ENCODE results near the gene GALNS.
"Not testable (repeated sequence)": the region's sequence is repeated elsewhere in the genome, so short reads cannot be mapped to it uniquely, and the experiment has no call there.

GALNS gene, protein sequence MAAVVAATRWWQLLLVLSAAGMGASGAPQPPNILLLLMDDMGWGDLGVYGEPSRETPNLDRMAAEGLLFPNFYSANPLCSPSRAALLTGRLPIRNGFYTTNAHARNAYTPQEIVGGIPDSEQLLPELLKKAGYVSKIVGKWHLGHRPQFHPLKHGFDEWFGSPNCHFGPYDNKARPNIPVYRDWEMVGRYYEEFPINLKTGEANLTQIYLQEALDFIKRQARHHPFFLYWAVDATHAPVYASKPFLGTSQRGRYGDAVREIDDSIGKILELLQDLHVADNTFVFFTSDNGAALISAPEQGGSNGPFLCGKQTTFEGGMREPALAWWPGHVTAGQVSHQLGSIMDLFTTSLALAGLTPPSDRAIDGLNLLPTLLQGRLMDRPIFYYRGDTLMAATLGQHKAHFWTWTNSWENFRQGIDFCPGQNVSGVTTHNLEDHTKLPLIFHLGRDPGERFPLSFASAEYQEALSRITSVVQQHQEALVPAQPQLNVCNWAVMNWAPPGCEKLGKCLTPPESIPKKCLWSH

DNA sequence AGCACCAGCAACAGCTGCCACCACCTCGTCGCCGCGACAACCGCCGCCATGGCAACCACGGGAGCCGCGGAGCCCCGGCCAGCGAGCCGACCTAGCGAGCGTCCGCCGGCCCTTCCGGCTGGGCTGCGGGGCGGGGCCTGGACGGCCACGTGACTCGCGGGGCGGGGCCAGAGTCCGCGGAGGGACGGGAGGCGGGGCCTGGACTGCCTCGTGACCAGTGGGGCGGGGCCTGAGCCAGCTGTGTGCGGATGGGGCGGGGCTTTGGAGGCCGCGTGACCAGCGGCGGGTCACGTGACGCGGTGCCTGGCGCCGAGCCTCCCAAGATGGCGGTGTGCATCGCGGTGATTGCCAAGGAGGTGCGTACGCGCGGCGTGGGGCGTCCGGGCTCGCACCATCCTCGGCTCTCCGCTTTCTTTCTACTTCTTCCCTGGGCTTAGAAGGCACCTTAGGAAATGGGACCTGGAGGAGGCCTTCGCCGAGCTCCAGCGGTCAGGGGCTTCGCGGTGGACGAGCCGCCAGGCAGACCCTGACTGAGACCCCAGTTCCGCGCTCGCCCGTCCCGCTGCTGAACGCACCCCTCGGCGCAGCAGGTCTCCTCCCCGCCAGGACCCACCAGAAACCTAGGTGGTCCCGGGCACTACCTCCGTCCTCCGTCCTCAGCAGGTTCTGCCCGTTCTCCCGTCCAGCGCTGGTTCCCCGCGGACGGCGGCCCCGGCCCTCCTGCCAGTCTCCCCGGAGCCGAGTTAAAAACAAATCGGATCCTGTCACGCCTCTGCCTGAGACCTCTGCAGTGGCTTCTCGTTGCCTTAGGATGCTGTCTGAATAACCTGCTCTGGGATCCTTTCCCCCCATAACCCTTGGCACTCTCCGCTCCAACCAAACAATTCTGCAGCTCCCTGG is at the start of gene GALNS, which contains the start of gene TRAPPC2L:
Gene GALNS (minus strand): TSS at position 120 of the 900 bp plus-strand sequence. CDS start 70 bp downstream, at position 50.
Gene TRAPPC2L (plus strand): TSS at position 300 of the 900 bp plus-strand sequence. CDS start 24 bp downstream, at position 324.
- DNase-seq (ENCODE audit: low read depth in 4 of 4, low spot score in 1 of 4), result peak; percentile 99 to 100 (median 99)

DNA sequence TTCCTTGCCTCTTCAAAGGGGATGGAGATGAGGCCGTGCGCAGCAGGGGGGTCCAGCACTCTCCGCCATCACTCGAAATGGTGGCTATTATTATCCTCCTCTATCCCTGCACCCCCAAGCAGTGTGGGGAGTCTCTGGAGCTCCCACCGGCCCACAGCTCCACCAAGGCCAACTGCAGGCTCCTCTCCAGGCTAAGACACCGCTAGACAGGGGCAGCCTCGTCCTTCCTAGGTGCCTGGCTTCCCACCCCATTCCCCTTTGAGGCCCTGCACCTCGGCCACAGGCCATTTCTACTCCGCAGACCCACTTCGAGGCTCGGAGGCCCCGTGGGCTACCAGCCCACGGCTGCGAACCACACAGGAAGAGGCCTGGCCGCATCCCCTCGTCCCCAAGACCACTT is 49.3 kb upstream of the GALNS start:
- DNase-seq (ENCODE audit: low read depth in 4 of 4, low spot score in 1 of 4), result no peak

DNA sequence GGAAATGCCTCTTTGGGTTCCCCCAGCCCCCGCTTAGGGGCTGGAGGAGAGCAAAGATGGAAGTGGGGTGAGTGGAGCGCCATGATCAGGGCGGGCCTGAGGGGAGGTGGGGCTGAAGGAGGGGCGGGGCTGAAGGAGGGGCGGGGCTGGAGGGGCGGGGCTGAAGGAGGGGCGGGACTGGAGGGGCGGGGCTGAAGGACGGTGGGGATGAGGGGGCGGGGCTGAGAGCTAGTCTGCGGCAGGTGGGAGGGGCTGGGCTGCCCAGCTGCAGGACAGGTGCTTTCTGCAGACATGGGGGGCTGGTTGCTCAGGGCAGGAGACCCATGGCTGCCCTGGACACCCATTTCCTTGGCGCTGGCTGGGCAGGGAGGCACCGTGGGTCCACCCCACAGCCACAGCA is 48.8 kb upstream of the GALNS start:
- DNase-seq (ENCODE audit: low read depth in 4 of 4, low spot score in 1 of 4), result peak in 1 of 4 experiments; percentile 11

DNA sequence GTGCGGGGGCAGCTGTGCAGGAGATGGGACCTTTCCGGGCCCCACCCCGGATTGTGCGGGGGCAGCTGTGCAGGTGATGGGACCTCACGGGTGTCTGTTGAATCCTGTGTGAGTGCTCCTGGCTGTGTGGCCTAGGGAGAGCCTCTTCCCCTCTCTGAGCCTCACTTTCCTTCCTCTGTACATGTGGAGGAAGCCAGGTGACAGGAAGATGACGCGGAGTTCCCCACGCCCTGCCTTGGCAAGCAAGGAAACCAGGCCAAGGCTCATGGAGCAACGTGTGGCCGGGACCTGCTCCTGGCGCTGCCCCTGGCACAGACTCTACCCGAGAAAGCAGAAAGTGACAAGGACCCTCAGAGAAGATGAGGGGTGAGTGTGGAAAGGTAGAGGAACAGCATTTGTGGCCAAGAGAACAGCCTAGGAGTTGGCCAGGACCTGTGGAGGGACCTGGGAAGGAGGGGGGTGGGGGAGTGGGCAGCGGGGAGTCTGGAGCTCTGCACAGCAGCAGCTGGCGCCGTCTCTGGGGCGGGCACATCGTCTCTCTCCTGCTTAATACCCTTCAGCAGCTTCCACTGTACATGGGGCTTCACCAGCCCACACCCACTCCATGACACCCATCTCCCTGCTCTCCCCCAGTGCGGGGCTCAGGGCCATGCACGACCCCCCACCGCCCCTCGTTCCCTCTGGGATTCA is 48.1 kb upstream of the GALNS start:
- no peak for DNase-seq (ENCODE audit: low read depth in 4 of 4, low spot score in 1 of 4)

DNA sequence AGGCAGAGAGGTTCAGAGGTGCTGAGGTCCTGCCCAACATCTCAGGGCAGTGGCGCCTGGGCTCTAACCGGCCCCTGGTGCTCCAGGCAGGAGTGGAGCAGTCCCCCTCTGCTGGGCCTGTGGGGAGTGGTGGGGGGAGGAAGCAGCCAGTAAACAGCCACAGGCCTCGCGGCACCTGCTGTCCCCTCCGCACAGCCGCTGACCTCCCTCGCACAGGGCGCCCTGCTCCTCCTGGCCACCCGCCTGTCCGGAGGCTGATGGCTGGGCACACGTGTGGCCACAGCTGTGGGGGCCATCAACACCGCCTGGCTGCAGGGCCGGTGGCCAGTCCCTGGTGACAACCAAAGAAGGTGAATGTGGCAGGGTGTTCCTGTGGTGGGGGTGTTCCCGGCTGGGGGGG is 46.5 kb upstream of the GALNS start:
- DNase-seq (ENCODE audit: low read depth in 4 of 4, low spot score in 1 of 4), result no peak

DNA sequence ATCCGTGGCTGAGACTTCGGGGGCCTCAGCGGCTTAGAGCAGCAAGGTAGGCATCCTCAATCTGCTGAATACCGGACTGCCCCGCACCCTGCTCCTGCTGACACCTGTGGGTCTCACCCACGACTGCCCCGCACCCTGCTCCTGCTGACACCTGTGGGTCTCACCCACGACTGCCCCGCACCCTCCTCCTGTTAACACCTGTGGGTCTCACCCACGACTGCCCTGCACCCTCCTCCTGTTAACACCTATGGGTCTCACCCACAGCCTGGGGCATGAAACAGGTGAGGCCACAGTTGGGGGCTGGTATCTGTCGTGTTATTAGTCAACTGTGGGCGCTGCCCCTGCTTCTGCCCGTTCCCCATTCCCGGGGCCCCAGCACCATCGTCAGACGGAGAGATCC is 46.0 kb upstream of the GALNS start:
- no peak for DNase-seq (ENCODE audit: low read depth in 4 of 4, low spot score in 1 of 4)

DNA sequence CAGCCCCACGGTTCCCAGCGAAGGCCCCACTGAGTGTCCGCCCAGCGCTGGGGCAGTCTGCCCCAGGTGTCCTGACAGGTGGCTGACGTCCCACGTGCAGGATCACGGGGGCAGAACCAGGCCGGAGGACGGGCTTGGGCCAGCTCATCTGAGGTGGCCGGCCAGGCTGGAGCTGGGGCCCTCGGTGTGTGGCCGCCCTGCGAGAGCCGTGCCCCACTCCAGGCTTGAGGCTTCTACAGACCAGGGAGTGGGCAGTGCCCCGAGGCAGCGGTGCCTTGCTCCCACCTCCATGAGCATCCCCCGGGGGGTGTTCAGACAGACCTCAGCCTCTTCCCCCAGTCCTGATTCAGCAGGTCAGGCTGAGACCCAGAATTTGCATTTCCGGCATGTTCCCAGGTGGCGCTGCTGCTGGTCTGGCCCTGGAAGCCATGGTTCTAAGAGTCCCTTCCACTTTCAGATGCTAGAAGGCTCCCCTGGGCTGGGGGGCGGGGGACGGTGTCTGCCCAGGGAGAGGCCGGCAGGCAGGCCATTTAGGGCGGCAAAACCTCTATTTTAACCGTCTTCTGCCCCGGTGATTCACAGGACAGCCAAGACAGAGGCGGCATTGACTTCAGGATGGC is 45.1 kb upstream of the GALNS start:
- DNase-seq (ENCODE audit: low read depth in 4 of 4, low spot score in 1 of 4), result no peak

DNA sequence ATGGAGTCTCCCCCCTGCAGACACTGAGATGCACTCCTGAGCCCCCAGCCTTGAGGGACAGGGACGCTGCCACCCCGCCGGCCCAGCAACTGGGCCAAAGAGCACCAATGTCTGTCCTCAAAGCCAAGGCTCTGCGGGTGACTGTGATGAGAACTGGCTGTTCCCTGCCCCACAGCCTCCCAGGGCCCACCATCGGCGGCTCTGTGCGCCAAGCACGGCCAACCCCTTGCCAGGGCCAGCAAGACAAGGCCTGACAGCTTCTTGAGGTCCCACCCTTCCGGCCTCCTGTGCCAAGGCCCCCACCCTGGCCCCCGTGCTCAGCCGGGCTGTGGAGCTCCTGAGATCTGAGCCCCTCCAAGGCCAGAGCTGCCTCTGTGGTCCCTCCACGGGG is 43.9 kb upstream of the GALNS start:
- DNase-seq (ENCODE audit: low read depth in 4 of 4, low spot score in 1 of 4), result no peak

DNA sequence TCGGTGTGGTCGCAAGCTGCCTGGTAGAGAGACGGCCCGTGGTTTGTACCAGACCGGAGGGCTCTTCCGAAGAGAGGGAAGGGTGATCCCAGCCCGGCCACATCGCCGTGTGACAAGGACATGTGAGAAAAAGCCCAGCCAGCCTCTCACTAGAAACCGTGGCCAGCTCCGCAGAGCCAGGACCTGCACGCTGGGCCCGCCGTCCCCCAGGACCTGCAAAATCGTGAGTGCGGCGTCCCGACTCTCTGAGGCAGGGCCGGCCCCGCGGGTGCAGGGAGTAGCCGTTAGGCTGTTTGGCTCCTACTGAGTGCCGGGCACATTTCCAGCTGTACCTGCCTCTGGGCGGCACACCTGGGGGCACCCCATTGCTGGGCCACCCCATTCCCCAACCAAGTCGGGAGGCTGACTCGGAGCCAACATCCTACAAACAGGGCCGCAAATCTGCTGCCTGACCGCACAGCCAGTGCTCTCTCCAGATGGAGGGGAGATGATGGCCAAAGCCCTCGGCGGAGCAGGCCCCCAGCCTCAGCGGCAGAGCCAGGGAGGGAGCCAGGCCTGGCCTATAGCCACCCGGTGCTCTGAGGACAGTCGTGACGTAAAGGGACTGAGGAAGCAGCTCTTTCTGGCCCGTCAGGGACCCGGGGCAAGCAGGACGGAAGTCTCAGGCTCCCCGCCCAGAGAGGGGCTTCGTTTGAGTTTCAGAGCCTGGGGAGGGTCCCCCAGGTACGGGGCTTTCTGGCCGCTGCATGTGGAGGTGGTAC is 43.3 kb upstream of the GALNS start:
- DNase-seq (ENCODE audit: low read depth in 4 of 4, low spot score in 1 of 4), result no peak

DNA sequence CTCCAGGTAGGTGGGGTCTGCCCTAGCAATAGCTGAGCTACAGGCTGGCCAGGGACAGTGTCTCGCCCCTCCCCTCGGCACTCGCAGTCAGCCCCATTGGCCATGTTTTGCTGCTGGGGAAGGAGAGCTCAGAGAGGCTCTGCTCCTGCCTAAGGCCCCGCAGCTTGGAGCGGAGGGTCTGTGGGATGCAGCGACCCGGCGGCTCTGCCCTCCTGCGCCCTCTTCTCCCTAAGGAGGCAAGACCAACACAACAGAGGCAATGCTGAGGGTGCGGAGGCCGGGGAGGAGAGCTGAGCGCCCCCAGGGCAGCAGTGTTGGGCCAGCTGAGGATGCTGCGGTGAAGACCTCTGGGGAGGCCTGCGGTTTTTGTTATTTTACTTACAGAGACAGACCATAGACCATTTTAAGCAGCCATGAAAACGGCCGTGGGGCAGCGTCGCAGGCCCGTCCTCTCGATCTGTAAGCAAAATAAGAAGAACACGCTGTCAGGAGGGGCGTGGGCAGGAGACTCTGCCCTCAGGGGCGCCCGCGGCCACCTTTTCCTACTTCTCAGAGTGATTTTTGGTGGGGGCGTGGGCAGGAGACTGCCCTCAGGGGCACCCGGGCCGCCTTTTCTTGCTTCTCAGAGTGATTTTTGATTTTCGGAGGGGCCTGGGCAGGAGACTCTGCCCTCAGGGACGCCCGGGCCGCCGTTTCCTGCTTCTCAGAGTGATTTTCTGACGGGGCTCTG is 41.1 kb upstream of the GALNS start:
- DNase-seq (ENCODE audit: low read depth in 4 of 4, low spot score in 1 of 4), result no peak

DNA sequence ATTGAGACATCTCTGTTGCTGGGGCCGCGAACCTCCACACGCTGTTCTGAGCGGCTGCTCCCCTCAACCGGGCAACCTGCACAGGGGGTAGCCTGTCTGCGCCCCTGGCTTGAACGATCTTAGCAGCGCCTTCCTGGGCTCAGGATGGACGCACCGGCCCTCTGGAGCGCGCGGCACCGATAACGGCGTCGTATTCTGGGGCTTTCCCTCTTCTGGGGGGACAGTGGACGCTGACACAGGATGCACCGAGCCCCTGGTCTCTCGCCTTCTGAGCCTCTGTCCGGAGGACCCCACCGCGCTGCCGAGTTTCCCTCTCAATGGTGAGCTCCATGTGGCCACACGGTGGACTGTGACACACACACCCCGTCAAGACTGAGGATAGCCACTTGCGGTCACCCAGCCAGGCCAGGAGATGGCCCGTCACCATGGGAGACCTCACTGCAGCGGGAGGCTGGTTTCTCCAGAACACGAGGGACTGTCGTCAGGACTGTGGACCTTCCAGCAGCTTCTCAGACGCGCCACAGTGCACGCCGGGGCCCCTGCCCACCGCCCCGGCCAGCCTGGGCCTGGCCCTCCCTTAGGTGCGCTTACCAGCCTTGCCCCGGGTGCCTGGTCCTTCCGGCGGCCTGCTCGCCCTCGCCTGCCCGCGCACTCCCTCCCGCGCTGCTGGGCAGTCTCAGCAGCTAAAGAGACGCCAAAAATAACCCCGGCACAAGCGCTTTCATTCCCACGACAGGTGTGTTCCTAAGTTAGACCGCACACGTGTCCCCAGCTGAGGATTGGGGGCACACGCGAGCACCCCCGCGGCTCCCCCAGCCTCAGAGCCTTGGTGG is 39.7 kb upstream of the GALNS start:
- no peak for DNase-seq (ENCODE audit: low read depth in 4 of 4, low spot score in 1 of 4)

DNA sequence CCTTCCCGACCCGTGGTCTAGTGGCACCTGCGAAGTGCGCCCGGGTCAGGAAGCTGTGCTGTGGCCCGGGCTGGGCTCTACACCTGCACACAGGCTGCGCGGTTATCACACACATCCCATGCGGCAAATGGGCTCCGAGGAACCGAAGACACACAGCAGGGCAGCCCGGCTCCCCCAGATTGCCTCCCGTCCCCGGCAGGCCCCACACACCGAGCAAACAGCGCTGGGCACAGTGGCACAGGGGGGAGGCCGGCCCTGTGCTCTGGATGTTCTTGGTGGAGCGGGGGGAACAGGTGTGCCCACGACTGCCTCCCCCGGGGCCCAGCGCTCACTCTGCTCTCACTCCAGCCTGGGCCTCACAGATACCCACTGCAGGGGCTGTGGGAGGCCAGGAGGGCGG is 38.6 kb upstream of the GALNS start:
- no peak for DNase-seq (ENCODE audit: low read depth in 4 of 4, low spot score in 1 of 4)

DNA sequence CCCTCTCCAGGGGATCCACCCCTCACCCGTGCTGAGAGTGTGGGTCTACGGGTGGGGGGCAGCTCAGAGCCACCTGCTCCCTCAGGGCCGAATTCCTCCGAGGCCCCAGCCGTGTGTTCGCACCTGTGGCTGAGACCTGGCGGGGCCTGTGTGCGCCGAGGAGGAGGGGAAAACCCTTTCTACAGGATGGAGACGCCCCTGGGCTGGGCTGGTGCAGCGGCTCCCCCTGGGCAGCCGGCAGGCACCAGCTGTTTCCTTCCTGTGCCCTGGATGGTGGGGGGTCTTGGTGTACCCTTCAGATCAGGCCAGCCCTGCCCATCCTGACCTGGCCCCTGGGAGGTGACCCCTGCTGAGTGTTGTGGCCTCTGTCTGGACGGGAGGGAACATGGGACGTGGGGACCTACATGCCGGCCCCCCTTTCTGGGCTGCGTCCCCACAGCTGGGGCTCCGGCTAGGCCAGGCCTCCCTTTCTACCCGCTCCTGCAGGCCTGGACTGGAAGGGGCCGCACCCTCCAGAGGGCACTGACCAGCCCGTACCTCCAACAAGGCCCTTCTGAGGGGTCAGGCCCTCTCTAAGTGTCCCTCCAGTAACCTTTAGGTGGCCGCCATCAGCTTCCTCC is 38.0 kb upstream of the GALNS start:
- no peak for DNase-seq (ENCODE audit: low read depth in 4 of 4, low spot score in 1 of 4)

DNA sequence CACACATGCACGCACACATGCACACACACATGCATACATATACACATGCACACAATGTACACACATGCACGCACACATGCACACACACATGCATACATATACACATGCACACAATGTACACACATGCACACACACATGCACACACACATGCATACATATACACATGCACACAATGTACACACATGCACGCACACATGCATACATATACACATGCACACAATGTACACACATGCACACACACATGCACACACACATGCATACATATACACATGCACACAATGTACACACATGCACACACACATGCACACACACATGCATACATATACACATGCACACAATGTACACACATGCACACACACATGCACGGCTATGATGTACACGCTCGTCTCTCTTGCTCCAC is 37.5 kb upstream of the GALNS start:
- DNase-seq (ENCODE audit: low read depth in 4 of 4, low spot score in 1 of 4), result not testable (repeated sequence)

DNA sequence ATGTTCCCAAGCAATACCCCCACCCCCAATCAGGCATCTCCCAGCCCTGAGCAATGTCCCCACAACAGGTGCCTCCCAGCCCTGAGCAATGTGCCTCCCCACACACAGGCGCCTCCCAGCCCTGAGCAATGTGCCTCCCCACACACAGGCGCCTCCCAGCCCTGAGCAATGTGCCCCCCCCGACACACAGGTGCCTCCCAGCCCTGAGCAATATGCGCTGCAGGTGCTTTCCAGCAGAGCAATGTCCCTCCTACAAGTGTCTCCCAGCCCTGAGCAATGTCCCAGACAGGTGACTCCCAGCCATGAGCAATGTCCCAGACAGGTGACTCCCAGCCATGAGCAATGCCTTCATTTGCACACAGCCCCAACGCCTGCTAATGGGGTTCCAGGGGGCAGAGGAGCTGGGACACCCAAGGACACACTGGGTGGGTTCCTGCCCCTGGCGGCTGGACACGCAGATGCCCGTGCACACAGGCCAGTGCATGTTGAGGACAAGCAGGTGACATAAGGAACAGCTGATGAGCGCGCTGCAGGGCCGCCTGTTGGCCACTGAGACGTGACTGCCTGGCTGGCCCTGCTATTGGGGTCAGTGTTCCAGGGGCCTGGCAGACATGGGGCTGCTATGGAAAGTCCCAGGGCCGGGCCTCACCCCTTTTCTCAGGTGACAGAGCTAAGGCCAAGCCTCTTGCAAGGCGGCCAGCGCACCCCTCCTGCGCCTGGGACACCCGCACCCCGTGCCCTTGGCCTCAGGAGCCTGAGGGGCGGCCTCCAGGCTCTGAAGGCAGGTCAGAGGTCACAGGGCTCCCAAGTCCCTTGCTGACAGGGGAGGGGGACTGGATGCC is 36.6 kb upstream of the GALNS start:
- DNase-seq (ENCODE audit: low read depth in 4 of 4, low spot score in 1 of 4), result no peak

DNA sequence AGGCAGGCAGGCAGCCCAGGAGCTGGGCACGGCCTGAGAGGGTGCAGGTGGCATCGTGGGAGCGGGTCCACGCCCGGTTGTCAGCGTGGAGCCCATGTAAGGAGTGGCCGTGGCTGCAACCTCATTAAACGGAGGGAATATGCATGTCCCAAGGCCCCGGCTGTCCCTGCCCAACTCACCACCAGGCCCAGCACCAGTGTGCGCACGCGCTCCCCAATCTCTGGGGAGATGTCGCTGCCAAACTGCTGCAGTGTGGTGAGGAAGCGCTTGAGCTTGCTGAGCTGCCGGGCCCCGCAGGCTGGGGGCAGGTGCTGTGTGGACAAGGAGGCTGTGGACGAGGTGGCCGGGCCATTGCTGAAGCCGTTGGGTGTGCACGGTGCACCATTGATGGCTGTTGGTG is 35.3 kb upstream of the GALNS start:
- no peak for DNase-seq (ENCODE audit: low read depth in 4 of 4, low spot score in 1 of 4)

DNA sequence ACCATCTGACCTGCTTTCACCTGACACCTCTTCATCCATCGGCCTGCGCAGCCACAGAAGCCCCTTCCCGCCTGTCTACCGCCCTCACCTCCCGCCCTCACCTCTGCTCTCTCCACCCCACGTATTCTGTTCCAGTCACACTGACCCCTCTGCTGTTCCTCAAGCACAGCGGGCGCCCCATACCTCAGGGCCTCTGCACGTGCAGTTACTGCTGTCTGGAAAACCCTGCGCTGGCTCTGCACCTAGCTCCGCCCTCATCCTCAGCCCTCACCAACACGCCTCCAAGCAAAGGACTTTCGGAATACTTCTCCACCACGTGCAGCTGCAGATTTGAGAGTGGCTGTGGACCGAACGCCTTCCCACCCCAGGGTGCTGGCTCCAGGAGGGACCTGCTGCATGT is 34.3 kb upstream of the GALNS start:
- DNase-seq (ENCODE audit: low read depth in 4 of 4, low spot score in 1 of 4), result no peak
